BLaER1 (cell line): ENCODE data around the gene PDIA5.

Experiments
- H3K27ac ChIP-seq: shearing (Covaris generic); formaldehyde crosslinking; 2 replicates; pipeline ENCODE4 v1.8.1; 2022
- H3K27me3 ChIP-seq: shearing (Covaris generic); formaldehyde crosslinking; 2 replicates; pipeline ENCODE4 v1.8.1; 2022
- H3K36me3 ChIP-seq: shearing (Covaris generic); formaldehyde crosslinking; 2 replicates; pipeline ENCODE4 v1.8.1; 2022
- H3K4me1 ChIP-seq: shearing (Covaris generic); formaldehyde crosslinking; 2 replicates; pipeline ENCODE4 v1.8.1; 2022
- H3K4me2 ChIP-seq: shearing (Covaris generic); formaldehyde crosslinking; 2 replicates; pipeline ENCODE4 v1.8.1; 2022
- H3K4me3 ChIP-seq: shearing (Covaris generic); formaldehyde crosslinking; 2 replicates; pipeline ENCODE4 v1.8.1; 2022
- H3K9ac ChIP-seq: shearing (Covaris generic); formaldehyde crosslinking; 2 replicates; pipeline ENCODE4 v1.8.1; 2022
- H3K9me3 ChIP-seq: shearing (Covaris generic); formaldehyde crosslinking; 2 replicates; pipeline ENCODE4 v1.8.1; 2022
- H4K20me1 ChIP-seq: shearing (Covaris generic); formaldehyde crosslinking; 2 replicates; pipeline ENCODE4 v1.8.1; 2022
- Cebpa-rat ChIP-seq: shearing (Covaris generic); IDR thresholded peaks from 2 replicates; pipeline ENCODE4 v1.8.1; 2022

PDIA5 gene

DNA sequence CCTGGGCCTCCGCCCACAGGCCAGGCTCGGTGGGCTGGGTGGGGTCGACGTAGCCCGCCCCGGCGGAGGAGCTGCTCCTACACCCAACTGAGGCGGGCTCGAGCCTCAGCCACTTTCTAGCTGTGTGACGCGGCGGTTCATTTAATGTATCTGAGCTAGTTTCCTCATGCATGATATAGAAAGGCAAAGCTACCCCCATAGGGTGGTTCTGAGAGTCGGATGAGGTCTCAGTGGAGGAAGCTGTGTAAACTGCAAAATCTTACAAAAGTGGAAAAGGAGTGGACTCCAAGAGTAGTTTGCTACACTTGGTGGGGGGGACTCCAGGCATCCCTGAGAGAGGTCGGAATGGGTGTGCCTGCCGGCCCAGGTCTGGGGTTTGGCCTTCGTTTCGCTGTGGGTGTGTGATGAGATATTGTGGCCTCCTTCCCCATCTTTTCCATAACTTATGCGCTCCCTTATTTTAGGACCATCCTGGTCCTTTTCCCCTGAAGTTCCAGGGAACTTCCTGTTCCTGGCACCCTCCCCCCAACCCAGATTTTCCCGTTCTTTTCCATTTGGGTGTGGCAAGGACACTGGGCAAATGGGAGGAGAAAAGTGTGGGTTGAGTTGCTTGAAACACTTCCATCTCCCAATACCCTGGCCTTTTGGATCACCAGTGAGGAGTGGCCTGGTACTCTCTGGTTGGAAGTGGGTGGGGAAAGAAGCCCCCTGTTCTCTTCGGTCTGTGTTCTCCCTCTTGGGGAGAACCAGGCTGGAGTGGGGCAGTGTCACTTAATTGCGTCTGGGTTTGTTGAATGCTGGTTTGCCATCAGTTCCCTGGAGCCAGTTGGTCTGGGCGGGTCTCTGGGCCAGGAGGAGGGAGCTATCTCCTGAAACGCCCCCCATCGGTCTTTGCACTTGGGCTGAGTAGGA lies 1.1 kb downstream of the PDIA5 start:
- Histone ChIP-seq H3K9me3 (no peaks in the 10 kb centered on the region; the same call in 1 of the 2 replicates), H3K36me3 (no peaks in the 10 kb centered on the region), H3K27ac (peak overlapping the region; percentile 47; the same call in 1 of the 2 replicates), H3K9ac (peak overlapping the region; percentile 70), H3K4me2 (peak overlapping the region; percentile 91), H3K4me3 (peak overlapping the region; percentile 78), H3K27me3 (peaks cover 50% of the 10 kb centered on the region), H3K4me1 (peaks cover 36% of the 10 kb centered on the region), H4K20me1 (peaks cover 59% of the 10 kb centered on the region)
- no peak for TF ChIP-seq Cebpa-rat

DNA sequence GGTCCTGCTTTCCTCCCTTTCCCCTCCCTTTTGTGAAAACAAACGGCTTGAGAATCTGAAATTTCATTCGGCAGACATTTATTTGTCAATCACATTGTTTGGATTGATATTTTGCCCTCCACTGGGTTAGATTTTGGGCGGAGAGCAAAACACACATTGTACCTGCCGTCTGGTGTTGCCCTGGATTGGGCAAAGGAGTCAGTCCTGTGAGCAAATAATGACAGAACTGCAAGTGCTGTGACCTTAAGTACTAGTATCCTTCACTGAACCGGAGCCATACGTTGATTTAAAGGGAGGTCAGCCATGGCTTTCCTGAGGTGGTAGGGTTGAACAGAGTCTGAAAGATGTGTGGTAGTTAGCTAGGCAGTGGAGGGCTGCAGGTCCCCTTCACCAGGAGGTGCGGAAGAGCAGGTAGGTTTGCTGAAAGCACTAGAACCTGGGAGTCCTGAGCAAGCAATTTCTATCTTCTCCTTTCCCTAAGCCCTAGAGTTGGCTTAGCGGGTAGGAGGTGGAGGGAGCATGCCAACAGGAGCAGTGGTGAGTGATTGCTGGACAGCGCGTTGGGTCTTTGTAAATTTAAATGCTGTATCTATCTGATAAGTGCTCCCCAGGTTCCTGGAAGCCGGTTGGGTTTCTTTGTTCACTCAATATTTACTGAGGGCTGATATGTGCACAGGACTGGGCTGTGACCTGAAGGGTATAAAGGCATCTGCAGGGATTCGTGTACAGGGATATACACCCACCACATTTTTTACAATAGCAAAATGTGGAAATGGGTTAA lies 2.0 kb downstream of the PDIA5 start:
- no peak overlapping the region for H3K27ac ChIP-seq
- no peak overlapping the region for H3K9ac ChIP-seq
- peaks cover 67% of the 10 kb centered on the region for H4K20me1 ChIP-seq
- H3K9me3 ChIP-seq: no peaks in the 10 kb centered on the region; the same call in 1 of the 2 replicates
- H3K4me1 ChIP-seq: peaks cover 41% of the 10 kb centered on the region
- H3K36me3 ChIP-seq: no peaks in the 10 kb centered on the region
- H3K4me2 ChIP-seq: peak overlapping the region; percentile 91
- peaks cover 57% of the 10 kb centered on the region for H3K27me3 ChIP-seq
- no peak overlapping the region for H3K4me3 ChIP-seq
- no peak for TF ChIP-seq Cebpa-rat

DNA sequence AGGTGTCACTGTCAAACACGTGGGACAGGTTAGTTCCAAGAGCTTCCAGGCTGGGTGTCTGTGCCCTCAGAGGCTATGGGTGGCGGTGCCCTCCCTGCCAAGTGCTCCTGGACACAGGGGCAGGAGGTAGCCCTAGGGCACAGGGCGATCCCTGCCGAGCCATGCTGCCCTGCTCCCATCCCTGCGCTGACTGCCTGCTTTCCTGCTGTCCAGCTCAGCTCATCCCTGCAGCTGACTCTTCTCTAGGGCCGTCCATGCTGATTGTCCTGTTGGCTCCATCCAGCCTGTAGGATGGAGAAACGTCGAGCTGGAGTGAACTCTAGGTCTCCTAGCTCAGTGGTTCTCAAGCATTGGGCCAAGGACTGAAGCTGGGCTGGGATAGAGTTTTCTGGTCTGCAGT lies 3.7 kb downstream of the PDIA5 start:
- TF ChIP-seq Cebpa-rat: no peak
- Histone ChIP-seq H3K9ac (no peak overlapping the region), H3K27me3 (peaks cover 49% of the 10 kb centered on the region), H3K4me3 (no peak overlapping the region), H3K36me3 (no peaks in the 10 kb centered on the region), H3K9me3 (no peaks in the 10 kb centered on the region; the same call in 1 of the 2 replicates), H3K27ac (no peak overlapping the region), H3K4me2 (no peak overlapping the region), H3K4me1 (peaks cover 41% of the 10 kb centered on the region), H4K20me1 (peaks cover 82% of the 10 kb centered on the region)

DNA sequence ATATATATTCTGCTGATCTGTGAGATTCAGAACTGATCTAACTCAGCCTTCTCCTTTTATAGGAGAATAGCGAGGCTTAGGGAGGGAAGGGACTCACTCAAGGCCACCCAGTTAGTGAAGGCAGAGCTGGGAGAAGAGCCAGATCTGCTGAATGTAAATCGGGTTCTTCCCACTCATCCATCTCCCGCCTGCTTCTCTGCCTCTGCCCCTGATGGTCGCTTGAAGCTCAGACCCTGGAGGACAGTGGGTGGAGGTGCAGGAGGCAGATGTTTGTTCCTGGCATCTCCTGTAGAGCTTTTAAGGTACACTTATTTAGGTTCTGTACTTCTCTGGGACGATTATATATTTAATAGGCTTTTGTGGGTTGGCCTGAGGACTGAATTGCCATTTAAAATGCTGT lies 4.3 kb downstream of the PDIA5 start:
- H3K4me1 ChIP-seq: peaks cover 41% of the 10 kb centered on the region

DNA sequence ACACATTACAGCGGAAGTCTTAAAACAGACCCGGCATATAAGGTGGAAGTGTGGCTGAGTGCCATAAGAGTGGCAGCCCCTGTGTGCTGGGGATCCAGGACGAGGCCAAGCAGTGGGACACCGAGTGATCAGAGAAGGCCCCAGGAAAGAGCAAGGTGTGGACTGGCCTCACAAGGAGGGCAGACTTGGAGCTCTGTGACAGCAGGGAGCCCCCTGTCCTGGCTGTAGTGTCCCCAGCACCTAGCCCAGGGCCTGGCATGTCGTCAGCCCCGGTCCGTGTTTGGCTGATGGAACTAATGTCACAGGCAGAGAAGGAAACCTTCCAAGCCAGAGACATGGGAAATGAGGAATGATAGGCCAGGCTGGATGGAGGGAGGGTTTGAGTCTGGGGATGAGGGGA lies 4.8 kb downstream of the PDIA5 start:
- peaks cover 40% of the 10 kb centered on the region for H3K4me1 ChIP-seq
- TF ChIP-seq Cebpa-rat: no peak

More for the DNA sequence above, 4.3 kb downstream of the PDIA5 start:
- H3K9me3 ChIP-seq: no peaks in the 10 kb centered on the region; the same call in 1 of the 2 replicates
- no peak overlapping the region for H3K9ac ChIP-seq
- H3K27me3 ChIP-seq: peaks cover 42% of the 10 kb centered on the region
- H3K36me3 ChIP-seq: no peaks in the 10 kb centered on the region
- no peak for TF ChIP-seq Cebpa-rat
- no peak overlapping the region for H3K27ac ChIP-seq
- peaks cover 89% of the 10 kb centered on the region for H4K20me1 ChIP-seq
- H3K4me2 ChIP-seq: peak overlapping the region; percentile 87
- no peak overlapping the region for H3K4me3 ChIP-seq

DNA sequence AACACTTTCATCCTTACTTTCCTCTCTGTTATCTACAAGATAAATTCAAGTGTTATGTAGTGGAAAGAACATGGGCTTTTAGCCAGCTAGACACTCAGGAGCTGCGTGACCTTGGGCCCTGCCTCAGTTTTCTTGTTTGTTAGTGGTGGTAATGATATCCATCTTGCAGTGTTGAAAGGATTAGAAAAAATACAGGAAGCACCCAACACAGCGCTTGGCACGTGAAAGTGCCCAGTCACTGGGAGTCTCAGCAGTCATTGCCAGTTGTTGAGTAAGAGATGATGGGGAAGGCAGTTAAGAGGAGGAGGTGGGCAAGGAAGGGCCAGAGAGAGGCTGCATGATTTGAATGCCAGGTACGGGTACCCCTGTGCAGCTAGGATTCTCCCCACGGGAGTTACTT lies 5.3 kb downstream of the PDIA5 start:
- no peak for TF ChIP-seq Cebpa-rat
- no peak overlapping the region for H3K27ac ChIP-seq
- H4K20me1 ChIP-seq: peaks cover 98% of the 10 kb centered on the region
- peaks cover 35% of the 10 kb centered on the region for H3K27me3 ChIP-seq
- H3K36me3 ChIP-seq: no peaks in the 10 kb centered on the region
- H3K9ac ChIP-seq: no peak overlapping the region
- H3K9me3 ChIP-seq: no peaks in the 10 kb centered on the region; the same call in 1 of the 2 replicates
- H3K4me3 ChIP-seq: no peak overlapping the region
- H3K4me2 ChIP-seq: peak overlapping the region; percentile 87
- peaks cover 36% of the 10 kb centered on the region for H3K4me1 ChIP-seq

More for the DNA sequence above, 4.8 kb downstream of the PDIA5 start:
- Histone ChIP-seq H4K20me1 (peaks cover 93% of the 10 kb centered on the region), H3K9ac (no peak overlapping the region), H3K9me3 (no peaks in the 10 kb centered on the region; the same call in 1 of the 2 replicates), H3K4me2 (peak overlapping the region; percentile 87), H3K27ac (no peak overlapping the region), H3K4me3 (no peak overlapping the region), H3K27me3 (peaks cover 38% of the 10 kb centered on the region), H3K36me3 (no peaks in the 10 kb centered on the region)

DNA sequence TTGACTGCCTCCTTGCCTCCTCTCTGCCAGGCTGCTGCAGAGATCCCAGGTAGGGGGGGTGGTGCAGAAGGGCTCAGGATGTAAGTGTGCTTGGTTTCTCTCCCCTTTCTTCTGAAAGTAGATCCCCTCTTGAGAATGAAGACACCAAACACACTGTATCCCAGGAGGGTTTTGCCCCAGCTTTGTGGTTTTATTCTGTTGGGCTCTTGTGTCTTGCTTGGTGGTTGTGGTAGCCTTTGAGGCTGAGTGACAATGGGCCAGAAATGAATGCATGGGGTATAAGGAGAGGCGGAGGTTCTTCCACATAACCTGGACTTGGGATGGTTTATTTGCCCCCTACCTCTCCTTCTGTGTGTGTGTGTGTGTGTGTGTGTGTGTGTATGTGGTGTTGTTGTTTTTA lies 5.7 kb downstream of the PDIA5 start:
- H3K9me3 ChIP-seq: no peaks in the 10 kb centered on the region; the same call in 1 of the 2 replicates
- peaks cover 31% of the 10 kb centered on the region for H3K27me3 ChIP-seq
- no peaks in the 10 kb centered on the region for H3K36me3 ChIP-seq
- H3K4me1 ChIP-seq: peaks cover 31% of the 10 kb centered on the region
- H4K20me1 ChIP-seq: peaks cover 98% of the 10 kb centered on the region
- no peak overlapping the region for H3K4me3 ChIP-seq
- no peak overlapping the region for H3K27ac ChIP-seq
- H3K4me2 ChIP-seq: peak overlapping the region; percentile 87
- H3K9ac ChIP-seq: no peak overlapping the region
- no peak for TF ChIP-seq Cebpa-rat

DNA sequence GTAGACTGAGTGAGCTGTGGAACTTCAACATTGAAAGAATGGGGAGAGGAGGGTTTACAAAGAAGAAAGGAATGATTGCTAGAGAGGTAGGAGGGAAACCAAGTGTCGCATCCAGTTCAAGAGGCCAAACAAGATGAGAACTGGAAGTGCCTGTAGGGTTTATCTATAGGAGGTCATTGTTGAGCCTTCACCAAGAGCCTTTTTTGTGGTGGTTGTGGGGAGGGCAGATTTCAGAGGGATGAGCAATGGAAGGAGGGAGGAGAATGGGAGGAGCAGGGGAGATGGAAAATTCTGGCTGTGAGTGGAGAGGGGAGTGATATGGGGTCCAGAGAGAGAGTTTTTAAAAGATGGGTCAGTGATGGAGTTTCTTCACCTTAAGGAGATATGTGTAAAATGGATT lies 8.5 kb downstream of the PDIA5 start:
- Histone ChIP-seq H3K4me1 (peaks cover 31% of the 10 kb centered on the region), H4K20me1 (peaks cover 78% of the 10 kb centered on the region)

DNA sequence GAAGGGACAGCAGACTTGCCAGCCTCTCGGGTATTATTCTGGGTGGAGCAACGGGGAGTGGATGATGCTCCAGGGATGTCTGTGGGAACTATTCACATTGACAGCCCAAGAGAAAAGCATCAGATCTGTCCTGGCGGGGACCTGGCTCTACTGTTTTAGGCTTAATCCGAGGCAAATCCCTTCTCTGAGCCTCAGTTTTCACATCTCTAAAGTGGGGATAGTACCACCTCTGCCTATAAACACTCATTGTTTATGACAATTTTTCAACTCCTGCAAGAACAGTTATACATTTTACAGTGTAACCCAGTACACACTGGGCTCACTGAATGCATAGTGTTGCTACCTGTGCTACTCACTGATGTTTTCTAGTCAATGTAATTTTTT lies 9.3 kb downstream of the PDIA5 start:
- Histone ChIP-seq H3K27me3 (peaks cover 10% of the 10 kb centered on the region), H3K36me3 (no peaks in the 10 kb centered on the region), H3K9ac (no peak overlapping the region), H3K4me1 (peaks cover 31% of the 10 kb centered on the region), H3K27ac (no peak overlapping the region), H3K4me2 (no peak overlapping the region), H3K9me3 (no peaks in the 10 kb centered on the region), H3K4me3 (no peak overlapping the region), H4K20me1 (peaks cover 77% of the 10 kb centered on the region)
- TF ChIP-seq Cebpa-rat: no peak

More for the DNA sequence above, 8.5 kb downstream of the PDIA5 start:
- Histone ChIP-seq H3K27ac (no peak overlapping the region), H3K9me3 (no peaks in the 10 kb centered on the region), H3K4me2 (no peak overlapping the region), H3K27me3 (peaks cover 10% of the 10 kb centered on the region), H3K9ac (no peak overlapping the region), H3K36me3 (no peaks in the 10 kb centered on the region), H3K4me3 (no peak overlapping the region)
- no peak for TF ChIP-seq Cebpa-rat
